GM12801 (cell line): Measurements from ENCODE around the gene CCDC182.

Experiments used
- TF ChIP-seq, protein P1 (sequence below): IDR thresholded peaks from one replicate; pipeline ENCODE4 v1.5.1; 2011; ENCODE audit warnings: control low read depth; ENCODE audit not compliant: insufficient read length; ENCODE audit errors: extremely low read depth

Gene CCDC182

DNA sequence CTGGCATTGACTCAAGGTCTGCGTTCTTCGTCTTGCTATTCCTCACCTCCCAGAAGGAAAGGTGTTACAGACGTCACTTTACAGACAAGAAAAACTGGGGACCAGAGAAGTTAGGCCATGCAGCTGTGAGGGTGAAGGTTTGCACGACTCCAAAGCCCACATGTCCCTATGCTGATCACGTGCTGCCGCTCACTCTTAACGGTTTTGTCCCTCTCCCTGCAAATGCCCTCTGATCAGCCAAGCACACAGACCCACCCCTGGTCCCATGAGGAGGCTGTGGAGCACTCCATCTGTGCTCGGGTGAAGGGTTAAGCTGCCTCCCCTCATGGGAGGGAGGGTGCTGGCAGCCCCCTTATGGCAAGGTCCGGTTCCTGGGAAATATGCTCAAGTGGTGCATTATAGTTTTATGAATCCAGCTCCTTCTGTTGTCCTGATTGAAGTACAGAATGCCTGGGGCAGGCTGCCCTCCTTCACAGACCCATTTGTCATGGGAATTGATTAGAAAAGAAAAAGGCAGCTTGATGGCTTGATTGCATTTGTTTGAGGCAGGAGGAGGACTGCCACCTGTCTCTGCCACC lies 18.8 kb downstream of the CCDC182 start:
- TF ChIP-seq, protein P1, sequence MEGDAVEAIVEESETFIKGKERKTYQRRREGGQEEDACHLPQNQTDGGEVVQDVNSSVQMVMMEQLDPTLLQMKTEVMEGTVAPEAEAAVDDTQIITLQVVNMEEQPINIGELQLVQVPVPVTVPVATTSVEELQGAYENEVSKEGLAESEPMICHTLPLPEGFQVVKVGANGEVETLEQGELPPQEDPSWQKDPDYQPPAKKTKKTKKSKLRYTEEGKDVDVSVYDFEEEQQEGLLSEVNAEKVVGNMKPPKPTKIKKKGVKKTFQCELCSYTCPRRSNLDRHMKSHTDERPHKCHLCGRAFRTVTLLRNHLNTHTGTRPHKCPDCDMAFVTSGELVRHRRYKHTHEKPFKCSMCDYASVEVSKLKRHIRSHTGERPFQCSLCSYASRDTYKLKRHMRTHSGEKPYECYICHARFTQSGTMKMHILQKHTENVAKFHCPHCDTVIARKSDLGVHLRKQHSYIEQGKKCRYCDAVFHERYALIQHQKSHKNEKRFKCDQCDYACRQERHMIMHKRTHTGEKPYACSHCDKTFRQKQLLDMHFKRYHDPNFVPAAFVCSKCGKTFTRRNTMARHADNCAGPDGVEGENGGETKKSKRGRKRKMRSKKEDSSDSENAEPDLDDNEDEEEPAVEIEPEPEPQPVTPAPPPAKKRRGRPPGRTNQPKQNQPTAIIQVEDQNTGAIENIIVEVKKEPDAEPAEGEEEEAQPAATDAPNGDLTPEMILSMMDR = no peak

DNA sequence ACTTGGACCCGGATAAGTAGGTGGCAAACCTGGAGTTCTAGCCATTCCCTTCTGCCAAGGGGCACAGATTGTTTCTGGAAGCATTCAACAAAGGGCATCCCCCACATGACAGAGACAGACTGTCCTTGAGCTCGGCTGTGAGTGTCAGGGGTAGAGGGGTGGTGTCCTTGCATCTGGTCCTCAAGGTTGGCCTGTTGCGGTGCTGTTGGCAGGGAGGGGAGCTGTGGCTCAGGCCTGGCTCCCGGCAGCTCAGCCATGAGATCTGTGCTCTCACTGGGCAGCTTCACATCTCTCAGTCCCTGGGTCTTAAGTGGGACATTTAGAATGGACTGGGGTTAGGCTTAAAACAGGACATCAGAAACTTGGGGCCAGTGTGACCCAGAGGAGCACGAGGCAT lies 20.4 kb downstream of the CCDC182 start:
- TF ChIP-seq, protein P1 = no peak

DNA sequence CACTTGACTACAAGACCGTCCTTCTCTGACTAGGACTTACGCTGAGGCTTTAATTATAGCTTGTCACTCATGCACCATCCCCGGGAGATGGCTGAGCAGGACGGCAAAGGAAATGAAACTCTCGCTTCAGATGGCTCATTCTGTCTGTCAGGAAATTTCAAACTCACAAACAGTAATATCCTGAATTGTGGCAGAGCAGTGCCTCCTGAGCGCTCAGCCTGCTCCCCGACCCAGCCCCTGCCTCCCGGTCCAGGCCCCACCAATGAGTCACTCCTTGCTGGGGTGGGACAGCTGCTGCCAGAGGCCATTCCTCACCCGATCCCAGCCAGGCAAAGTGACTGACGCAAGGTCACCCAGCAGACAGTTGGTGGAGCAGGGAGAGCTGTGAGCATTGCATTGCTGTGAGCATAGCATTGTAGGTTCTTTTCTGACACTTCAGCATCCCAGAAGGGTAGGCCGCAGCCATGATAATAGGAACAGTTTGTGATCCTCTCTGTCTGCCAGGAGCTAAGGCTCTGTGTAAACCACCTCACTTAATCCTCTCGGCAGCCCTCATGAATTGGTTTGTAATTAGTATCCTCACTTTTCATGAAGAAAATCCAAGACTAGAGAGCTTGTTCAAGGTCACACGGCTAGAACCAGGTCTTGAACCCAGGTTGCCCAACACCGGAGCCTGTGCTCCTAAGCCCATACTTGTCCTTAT lies 20.9 kb downstream of the CCDC182 start:
- TF ChIP-seq, protein P1 = no peak

DNA sequence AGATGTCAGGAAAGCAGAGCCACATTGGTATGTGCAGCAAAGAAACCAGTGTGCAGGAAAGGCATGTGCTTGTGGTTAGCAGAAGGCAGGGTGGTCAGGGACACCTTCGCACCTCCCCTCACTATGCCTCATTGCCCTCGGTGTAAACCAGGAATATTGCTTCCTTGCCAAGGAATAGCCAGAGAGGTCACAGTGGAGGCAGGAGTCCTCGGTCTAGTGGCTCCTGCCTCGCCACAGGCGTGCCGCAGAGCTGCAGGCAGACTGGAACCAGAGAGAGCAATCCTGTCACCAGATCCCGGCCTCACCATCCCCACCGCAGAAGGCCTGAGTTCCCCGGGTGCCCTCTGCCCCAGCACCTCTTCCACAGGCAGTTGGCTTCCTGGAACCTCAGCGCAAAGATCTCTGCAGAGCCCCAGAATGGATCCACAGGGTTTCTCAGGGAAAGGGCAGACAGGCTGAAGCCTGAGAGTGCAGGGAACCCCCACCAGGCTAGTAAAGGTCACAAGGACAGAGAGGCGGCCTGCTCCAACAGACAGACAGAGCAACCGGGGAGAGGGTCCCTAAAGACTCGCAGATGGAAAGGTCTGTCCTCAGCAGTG lies 21.6 kb downstream of the CCDC182 start:
- TF ChIP-seq, protein P1 = no peak

DNA sequence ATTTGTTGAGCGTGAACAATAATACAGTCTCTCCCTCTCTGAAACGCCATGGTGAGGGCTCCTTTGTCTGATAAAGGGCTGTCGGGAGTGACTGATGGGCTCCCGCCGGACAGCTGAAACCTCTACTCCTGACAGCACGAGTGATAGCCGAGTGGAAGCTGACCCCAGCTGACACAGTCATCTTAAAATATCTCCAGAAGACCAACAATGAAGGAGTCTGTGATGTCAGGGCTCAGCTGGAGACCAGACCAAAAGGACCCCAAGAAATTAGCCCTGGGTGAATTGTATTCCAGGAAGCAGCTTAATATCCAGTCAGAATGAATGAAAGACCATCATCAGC lies 22.4 kb downstream of the CCDC182 start:
- TF ChIP-seq, protein P1 = no peak

DNA sequence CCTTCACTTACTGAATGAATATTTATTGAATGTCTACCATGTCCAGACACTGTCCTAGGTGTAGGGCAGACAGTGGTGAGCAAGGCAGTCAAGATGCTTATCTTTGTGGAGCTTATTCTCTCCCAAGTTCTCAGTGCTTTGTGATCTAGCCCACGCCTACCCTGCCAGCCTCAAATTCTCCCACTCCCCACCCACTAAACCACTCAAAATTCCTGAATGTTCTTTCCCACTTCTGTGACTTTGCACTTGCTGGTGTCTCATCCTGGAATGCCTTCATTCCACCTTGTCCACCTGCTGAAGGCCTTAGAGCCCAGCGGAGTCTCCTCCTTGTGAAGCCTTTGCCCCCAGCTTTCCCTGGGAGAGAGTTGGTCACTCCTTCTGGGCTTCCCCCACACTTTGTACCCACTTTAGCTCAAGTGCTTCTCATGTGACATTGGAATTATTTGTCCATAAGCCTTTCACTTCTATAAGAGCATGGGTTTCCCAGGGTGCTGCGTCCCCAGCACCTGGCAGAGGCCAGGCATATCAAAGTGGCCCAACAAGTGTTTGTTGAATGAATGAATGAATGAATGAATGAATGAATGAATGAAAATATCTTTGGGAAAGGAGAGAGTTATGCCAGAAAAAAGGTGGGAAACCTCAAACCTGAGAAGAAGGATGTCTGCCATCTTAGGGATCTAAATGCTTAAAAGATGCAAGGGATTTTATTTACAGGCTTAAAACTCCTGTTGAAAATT lies 23.0 kb downstream of the CCDC182 start:
- TF ChIP-seq, protein P1 = no peak

DNA sequence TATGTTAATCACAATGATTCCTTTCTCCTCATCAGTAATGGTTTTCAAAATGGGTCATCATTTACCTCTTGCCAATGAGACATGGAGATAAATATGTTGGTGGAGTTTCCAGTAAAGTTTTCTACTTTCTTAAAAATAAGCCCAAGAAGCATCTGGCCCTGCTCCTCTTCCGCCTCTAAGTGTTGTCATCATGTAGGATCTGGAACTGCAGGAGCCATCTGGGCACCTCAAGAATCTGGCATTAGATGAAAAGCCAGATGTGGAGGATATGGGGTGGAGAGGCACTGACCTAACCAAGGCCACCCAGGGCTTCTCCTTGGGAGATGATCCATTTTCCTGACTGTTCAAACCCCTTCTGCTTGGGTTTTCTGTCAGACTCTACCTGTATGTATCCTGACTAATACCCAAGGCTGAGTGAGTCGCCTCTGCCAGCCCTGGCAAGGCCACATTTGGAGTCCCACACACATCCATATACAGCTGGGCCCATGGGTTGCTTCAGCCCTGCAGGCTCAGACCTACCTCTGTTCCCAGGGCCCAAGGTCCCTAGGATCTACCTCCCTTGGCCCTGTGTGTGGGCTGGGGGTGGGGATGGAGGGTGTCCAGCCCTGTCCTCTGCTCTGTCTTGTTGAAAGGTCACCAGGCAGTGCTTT lies 24.6 kb downstream of the CCDC182 start:
- TF ChIP-seq, protein P1 = no peak
